ENCODE data around the gene RGPD6. TPM values are rescaled to one million over a fixed set of nuclear protein-coding genes. Genes with fewer than 3 reads are reported as not detected.
"Not testable (repeated sequence)": the region's sequence is repeated elsewhere in the genome, so short reads cannot be mapped to it uniquely, and the experiment has no call there.

RGPD6 gene
- polyA plus RNA-seq, 1 donor, result 26.3 TPM

DNA sequence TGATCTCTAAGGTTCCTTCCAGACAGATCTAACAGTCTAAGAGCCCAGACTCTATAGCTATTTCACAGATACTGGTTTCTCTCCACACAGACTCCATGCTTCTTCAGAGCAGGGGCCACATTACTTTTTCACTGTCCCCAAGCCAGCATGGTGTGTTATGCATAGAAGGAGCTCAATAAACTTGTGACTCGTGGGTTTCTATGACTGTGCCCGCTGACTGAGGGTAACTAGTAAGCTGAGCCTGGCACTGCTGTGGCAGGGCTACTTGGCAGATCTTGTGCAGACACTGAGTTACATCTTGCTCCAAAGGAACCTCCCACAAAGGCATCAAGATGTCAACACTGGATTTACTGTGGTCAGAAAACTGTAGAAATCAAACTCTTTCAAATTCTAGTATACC is 15.0 kb upstream of the RGPD6 start:
- not testable (repeated sequence) for H3K9me3 ChIP-seq (ENCODE audit: control insufficient read depth, low read depth, low read length); H3K4me3 ChIP-seq (ENCODE audit: low read length); H3K27me3 ChIP-seq (ENCODE audit: control insufficient read depth, insufficient read depth, low read length); DNase-seq; H3K36me3 ChIP-seq (ENCODE audit: control insufficient read depth, insufficient read depth, low read length); H3K27ac ChIP-seq (ENCODE audit: low read length); H3K4me1 ChIP-seq (ENCODE audit: control insufficient read depth, insufficient read depth, low read length)
- no CpG with 5 or more reads among the region's 2 CpGs for WGBS (ENCODE audit: insufficient coverage, low lambda C conversion rate)

DNA sequence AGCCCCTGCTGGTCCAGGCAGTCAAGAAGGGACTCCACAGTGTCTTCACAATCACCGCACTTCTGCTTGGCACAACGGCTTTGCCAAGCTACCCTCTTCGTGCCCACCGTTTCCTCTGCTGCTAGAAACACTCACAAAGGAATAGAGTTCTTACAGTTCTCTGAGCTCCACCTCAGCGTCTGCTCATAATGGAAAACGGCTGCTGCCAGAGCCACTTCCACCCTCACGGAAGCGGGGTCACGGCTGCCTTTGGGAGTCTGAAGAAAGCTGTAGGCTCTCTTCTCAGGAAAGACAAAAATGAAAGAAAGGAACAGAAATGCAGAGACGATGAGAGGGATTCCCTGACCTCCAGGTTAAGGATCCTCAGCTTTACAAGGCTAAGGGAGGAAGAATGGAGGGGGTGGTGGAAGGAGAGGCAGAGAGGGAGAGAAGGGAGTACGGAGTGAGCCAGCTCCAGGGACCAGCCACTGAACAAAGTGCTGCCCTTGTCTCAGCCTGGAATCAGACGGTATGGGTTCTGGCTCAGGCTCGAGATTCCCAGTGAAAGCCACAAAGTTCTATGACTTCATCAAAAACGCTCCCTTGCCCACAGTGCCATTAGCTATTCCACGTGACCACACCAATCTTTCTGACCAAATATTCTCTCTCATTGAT is 12.8 kb upstream of the RGPD6 start:
- H3K9me3 ChIP-seq (ENCODE audit: control insufficient read depth, low read depth, low read length); H3K4me3 ChIP-seq (ENCODE audit: low read length); H3K4me1 ChIP-seq (ENCODE audit: control insufficient read depth, insufficient read depth, low read length); H3K36me3 ChIP-seq (ENCODE audit: control insufficient read depth, insufficient read depth, low read length); H3K27me3 ChIP-seq (ENCODE audit: control insufficient read depth, insufficient read depth, low read length); DNase-seq; H3K27ac ChIP-seq (ENCODE audit: low read length): not testable (repeated sequence)
- no CpG with 5 or more reads among the region's 15 CpGs for WGBS (ENCODE audit: insufficient coverage, low lambda C conversion rate)

DNA sequence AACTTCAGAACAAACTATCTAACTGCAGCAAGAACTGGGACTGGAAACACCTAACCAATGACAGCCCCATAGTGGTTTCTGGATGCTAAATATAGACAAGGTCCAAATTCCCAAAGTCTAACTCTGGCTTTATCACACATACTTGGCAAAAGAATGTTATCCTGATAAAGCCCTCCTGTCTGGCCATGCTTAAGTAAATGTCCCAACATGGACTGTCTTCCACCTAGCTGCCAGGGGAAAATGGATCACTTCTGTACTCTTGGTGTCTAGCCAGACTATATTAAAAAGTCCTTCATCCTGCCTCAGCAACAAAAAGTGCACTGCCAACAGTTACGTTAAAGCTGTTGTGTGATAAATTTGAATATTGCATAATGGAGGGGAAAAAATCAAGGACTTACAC is 11.5 kb upstream of the RGPD6 start:
- not testable (repeated sequence) for DNase-seq; H3K27me3 ChIP-seq (ENCODE audit: control insufficient read depth, insufficient read depth, low read length); H3K27ac ChIP-seq (ENCODE audit: low read length); H3K36me3 ChIP-seq (ENCODE audit: control insufficient read depth, insufficient read depth, low read length); H3K4me1 ChIP-seq (ENCODE audit: control insufficient read depth, insufficient read depth, low read length); H3K9me3 ChIP-seq (ENCODE audit: control insufficient read depth, low read depth, low read length); H3K4me3 ChIP-seq (ENCODE audit: low read length)
- WGBS (ENCODE audit: insufficient coverage, low lambda C conversion rate), result no CpG with 5 or more reads among the region's 1 CpG

DNA sequence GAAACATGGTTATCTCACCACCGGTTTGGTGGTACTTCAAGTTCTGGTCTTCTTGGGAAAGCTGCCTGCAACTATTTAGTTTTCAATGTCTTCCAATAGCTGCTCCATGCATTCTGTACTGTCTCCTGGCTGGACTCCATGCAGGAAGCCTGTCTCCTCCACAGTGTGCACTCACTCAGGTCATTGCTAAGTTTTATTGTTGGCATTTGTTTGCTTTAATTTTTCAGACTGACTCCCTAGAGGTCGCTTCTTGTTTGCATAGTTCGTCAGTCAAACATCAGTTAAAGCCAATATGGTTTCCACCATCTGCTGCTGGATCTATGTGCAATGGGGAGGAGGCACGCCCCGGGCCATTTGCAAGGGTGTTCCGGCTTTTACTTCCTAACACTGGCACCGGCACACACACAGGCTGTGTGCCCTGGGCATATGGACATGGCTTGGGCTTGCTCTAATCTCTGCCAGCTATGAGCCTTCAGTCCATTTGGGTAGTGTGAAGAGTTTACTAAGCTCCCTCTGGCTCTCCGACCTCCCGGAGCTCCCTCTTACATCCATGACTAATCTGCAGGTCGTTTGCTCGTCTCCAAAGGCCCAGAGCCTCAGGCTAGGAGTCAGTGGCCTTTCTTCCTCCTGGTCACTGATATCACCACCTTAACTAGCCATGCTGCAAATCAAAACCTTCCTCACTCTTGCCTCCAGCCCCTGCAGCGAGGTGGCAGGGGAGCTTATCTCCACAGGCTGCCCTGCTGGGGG is 2.4 kb upstream of the RGPD6 start:
- not testable (repeated sequence) for H3K27ac ChIP-seq (ENCODE audit: low read length); H3K27me3 ChIP-seq (ENCODE audit: control insufficient read depth, insufficient read depth, low read length); H3K9me3 ChIP-seq (ENCODE audit: control insufficient read depth, low read depth, low read length); H3K36me3 ChIP-seq (ENCODE audit: control insufficient read depth, insufficient read depth, low read length); DNase-seq; H3K4me1 ChIP-seq (ENCODE audit: control insufficient read depth, insufficient read depth, low read length); H3K4me3 ChIP-seq (ENCODE audit: low read length)
- WGBS (ENCODE audit: insufficient coverage, low lambda C conversion rate), result no CpG with 5 or more reads among the region's 12 CpGs

DNA sequence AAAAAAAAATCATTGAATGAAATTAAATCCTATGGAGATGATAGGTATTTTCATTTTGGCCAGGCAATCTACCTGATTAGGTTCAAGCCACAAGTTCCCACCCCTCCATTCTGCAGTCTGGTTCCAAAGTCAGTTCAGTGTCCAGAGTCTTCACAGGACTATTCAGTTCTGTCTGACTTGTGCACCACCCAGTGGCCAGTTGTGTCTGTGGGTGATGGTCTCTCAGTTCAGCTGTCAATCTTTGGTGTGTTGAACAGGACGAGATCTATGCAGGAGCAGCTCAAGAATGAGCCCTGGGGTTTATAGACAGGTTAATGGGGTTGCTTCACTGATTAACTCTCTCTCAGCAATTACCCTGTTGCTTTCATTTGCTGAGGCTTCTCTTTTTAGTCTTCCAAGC is 1.4 kb upstream of the RGPD6 start:
- not testable (repeated sequence) for H3K4me1 ChIP-seq (ENCODE audit: control insufficient read depth, insufficient read depth, low read length); H3K27ac ChIP-seq (ENCODE audit: low read length)
- no CpG with 5 or more reads among the region's 1 CpG for WGBS (ENCODE audit: insufficient coverage, low lambda C conversion rate)

DNA sequence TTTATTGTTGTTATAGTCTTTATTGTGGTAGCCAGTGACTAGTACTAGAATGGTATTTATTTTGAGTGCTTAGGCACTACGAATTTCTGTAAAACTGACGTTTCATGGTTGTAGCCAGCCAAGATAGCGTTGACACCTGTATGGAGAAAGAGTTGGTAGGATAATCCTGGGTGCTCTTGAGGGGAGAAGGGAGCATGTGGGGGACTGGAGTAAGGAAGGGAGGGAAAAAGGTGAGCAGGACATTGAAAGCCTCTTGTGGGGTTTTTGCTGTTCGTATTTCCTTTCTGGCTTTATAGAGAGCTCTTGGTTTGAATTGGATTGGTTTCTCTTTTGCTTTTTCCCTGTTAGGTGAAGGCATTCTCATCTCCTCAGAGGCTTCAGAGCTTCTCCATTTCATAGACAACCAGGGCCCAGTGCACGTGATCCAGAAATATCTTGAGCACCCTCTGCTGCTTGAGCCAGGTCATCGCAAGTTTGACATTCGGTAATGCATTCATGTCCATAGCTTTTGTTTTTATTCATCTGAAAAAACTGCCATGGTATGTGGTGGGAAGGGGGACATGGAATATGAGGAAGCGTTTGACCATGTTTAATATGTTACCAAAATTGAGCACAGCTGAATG is 77.2 kb downstream of the RGPD6 start:
- not testable (repeated sequence) for H3K36me3 ChIP-seq (ENCODE audit: control insufficient read depth, insufficient read depth, low read length); H3K4me1 ChIP-seq (ENCODE audit: control insufficient read depth, insufficient read depth, low read length); H3K4me3 ChIP-seq (ENCODE audit: low read length); DNase-seq; H3K27ac ChIP-seq (ENCODE audit: low read length); H3K27me3 ChIP-seq (ENCODE audit: control insufficient read depth, insufficient read depth, low read length); H3K9me3 ChIP-seq (ENCODE audit: control insufficient read depth, low read depth, low read length)
- WGBS (ENCODE audit: insufficient coverage, low lambda C conversion rate), result no CpG with 5 or more reads among the region's 8 CpGs

More for the DNA sequence above, 1.4 kb upstream of the RGPD6 start:
- H3K27me3 ChIP-seq (ENCODE audit: control insufficient read depth, insufficient read depth, low read length); DNase-seq; H3K36me3 ChIP-seq (ENCODE audit: control insufficient read depth, insufficient read depth, low read length); H3K9me3 ChIP-seq (ENCODE audit: control insufficient read depth, low read depth, low read length); H3K4me3 ChIP-seq (ENCODE audit: low read length): not testable (repeated sequence)

DNA sequence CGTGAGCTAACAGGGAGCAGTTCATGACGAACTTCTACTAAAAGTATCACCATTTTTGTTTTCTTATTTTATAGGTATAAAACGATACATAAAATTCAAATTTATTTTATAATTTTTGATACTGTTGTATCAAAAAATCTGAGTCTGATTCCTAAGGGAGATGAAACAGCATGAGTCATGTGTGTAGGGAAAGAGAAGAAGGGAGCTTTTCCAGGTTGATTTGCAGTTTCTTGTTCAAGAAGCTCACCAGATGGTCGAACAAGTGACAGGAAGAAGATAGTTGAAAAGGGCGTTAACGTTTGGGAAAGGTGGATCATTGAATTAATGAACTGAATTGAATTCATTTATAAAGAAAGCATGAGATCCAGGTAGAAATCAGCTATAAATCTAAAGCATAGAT is 81.0 kb downstream of the RGPD6 start:
- not testable (repeated sequence) for H3K4me3 ChIP-seq (ENCODE audit: low read length)

DNA sequence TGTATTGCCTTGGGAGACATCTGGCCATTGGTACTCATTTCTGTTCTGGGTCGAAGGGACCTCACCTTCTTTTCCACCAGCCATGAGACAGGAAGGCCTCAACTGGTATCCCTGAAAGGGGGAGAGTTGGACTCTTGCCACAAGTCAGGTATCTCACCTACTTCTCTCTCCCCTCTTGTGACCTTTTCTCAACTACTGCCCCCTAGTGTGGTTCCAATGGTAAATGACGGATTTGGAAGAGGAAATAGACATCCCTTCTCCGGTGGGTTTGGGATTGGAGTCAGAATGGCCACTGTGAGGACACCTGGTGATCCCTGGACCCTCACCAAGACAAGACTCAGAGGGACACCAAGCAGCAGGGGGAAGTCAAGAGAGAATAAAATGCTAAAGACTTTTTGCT is 82.5 kb downstream of the RGPD6 start:
- WGBS (ENCODE audit: insufficient coverage, low lambda C conversion rate), result no CpG with 5 or more reads among the region's 3 CpGs
- not testable (repeated sequence) for H3K4me1 ChIP-seq (ENCODE audit: control insufficient read depth, insufficient read depth, low read length); DNase-seq; H3K27ac ChIP-seq (ENCODE audit: low read length); H3K27me3 ChIP-seq (ENCODE audit: control insufficient read depth, insufficient read depth, low read length); H3K9me3 ChIP-seq (ENCODE audit: control insufficient read depth, low read depth, low read length); H3K36me3 ChIP-seq (ENCODE audit: control insufficient read depth, insufficient read depth, low read length); H3K4me3 ChIP-seq (ENCODE audit: low read length)

More for the DNA sequence above, 81.0 kb downstream of the RGPD6 start:
- not testable (repeated sequence) for H3K27ac ChIP-seq (ENCODE audit: low read length); H3K9me3 ChIP-seq (ENCODE audit: control insufficient read depth, low read depth, low read length); DNase-seq; H3K36me3 ChIP-seq (ENCODE audit: control insufficient read depth, insufficient read depth, low read length); H3K27me3 ChIP-seq (ENCODE audit: control insufficient read depth, insufficient read depth, low read length); H3K4me1 ChIP-seq (ENCODE audit: control insufficient read depth, insufficient read depth, low read length)
- no CpG with 5 or more reads among the region's 6 CpGs for WGBS (ENCODE audit: insufficient coverage, low lambda C conversion rate)

DNA sequence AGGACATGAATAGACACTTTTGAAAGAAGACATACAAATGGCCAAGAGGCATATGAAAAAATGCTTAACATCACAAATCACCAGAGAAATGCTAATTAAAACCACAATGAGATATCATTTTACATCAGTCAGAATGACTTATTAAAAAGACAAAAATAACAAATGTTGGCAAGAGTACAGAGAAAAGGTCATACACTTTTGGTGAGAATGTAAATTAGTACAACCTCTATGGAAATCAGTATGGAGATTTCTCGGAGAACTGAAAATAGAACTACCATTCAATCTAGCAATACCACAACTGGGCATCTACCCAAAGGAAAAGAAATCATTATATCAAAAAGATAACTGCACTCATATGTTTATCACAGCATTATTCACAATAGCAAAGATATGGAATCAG is 88.0 kb downstream of the RGPD6 start:
- WGBS (ENCODE audit: insufficient coverage, low lambda C conversion rate), result no CpG with 5 or more reads among the region's 1 CpG
- H3K27me3 ChIP-seq (ENCODE audit: control insufficient read depth, insufficient read depth, low read length); H3K4me1 ChIP-seq (ENCODE audit: control insufficient read depth, insufficient read depth, low read length); H3K27ac ChIP-seq (ENCODE audit: low read length); H3K36me3 ChIP-seq (ENCODE audit: control insufficient read depth, insufficient read depth, low read length); H3K4me3 ChIP-seq (ENCODE audit: low read length); DNase-seq; H3K9me3 ChIP-seq (ENCODE audit: control insufficient read depth, low read depth, low read length): not testable (repeated sequence)

DNA sequence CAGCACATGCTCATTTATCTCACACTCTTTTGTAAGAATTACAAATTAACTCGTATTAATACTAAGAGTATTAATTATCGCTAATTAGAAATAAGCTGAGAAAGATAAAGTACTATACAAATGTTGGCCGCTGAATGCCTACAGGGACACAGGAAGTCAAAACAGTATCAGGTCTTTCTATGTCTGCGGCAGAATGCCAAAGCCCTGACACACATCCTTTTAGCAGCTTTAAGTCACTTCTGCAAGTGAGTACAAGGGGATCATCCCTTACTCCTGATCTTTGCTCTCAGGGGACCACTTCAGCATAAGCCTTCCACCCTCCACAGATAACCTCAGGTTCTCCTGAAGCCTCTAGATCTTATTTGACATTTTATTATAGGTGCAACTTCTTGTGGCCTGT is 94.3 kb downstream of the RGPD6 start:
- not testable (repeated sequence) for H3K27me3 ChIP-seq (ENCODE audit: control insufficient read depth, insufficient read depth, low read length); H3K4me3 ChIP-seq (ENCODE audit: low read length); H3K27ac ChIP-seq (ENCODE audit: low read length); DNase-seq; H3K4me1 ChIP-seq (ENCODE audit: control insufficient read depth, insufficient read depth, low read length); H3K36me3 ChIP-seq (ENCODE audit: control insufficient read depth, insufficient read depth, low read length); H3K9me3 ChIP-seq (ENCODE audit: control insufficient read depth, low read depth, low read length)
- no CpG with 5 or more reads among the region's 4 CpGs for WGBS (ENCODE audit: insufficient coverage, low lambda C conversion rate)
